Measurements from ENCODE around the gene LARP4B.

DNA sequence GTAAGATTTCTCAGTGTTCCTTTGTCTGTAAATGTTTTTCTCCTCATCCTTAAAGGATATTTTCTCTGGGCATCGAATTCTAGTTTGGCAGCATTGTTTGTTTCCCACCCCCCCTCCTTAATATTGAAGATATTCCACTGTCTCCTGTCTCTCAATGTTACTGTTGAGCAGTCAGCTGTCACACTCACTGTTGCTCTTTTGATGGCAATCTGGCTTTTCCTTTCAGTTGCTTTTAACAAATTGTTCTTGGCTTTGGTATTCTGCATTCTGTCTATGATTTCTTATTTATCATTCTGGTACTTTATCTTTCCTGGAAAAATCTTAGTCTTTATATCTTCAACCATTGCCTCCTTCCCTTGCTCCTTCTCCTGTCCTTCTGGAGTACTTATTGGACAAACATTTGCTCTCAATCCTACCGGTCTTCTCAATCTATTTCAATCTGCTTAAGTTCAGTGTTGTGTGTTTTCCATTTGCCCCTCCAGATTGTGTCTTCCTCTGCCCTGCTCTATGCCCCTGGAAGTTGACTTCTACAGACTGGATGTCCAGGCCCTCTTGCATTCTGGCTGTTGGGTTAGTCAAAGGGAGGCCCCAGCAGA, 47.4 kb upstream of the LARP4B start:
- TF ChIP-seq, protein P1, sequence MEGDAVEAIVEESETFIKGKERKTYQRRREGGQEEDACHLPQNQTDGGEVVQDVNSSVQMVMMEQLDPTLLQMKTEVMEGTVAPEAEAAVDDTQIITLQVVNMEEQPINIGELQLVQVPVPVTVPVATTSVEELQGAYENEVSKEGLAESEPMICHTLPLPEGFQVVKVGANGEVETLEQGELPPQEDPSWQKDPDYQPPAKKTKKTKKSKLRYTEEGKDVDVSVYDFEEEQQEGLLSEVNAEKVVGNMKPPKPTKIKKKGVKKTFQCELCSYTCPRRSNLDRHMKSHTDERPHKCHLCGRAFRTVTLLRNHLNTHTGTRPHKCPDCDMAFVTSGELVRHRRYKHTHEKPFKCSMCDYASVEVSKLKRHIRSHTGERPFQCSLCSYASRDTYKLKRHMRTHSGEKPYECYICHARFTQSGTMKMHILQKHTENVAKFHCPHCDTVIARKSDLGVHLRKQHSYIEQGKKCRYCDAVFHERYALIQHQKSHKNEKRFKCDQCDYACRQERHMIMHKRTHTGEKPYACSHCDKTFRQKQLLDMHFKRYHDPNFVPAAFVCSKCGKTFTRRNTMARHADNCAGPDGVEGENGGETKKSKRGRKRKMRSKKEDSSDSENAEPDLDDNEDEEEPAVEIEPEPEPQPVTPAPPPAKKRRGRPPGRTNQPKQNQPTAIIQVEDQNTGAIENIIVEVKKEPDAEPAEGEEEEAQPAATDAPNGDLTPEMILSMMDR (IDR thresholded peaks at IDR 0.05; ENCODE audit: low read length): no peak
- TF ChIP-seq EZH2 (optimal IDR thresholded peaks at IDR 0.05; ENCODE audit: low read depth, low read length) (no peak), EZH2phosphoT487 (IDR thresholded peaks at IDR 0.05; ENCODE audit: low read length) (no peak)

Measured in MM.1S (cell line).